Stimulated activated CD8-positive, alpha-beta memory T cell treated with anti-CD3 and anti-CD28 coated beads, Interleukin-7, amount 100 ng/mL, for 1 hour (primary cell): ENCODE results near the gene CD164L2.

Source experiments
- DNase-seq, 2 donors: peaks; one replicate each; pipeline ENCODE4 v3.0.0-alpha.2; 2020; ENCODE audit warnings: low read depth in 2 of 2

CD164L2 gene

GRCh38 chr1:27363766-27364695 is 19.1 kb downstream of the CD164L2 start:
- DNase-seq = no peak

DNA sequence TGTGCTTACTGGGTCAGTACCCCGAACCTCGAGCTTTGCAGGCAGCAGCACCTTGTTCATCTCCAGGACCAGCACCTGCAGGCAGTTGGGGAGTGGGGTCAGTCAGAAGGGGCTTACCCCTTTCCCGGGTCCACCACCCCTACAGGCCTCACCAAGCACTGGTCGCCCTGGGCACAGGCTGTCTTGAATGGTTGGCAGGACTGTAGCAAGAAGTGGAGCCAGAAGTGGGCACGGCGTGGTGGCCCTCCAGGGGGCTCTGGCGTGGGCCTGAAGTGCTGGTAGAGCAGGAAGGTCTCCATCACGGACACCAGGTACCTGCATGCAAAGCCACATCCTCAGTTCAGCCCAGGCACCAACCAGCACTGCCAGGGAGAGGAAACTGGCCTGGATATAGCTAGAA is 21.6 kb downstream of the CD164L2 start:
- DNase-seq = no peak

GRCh38 chr1:27361044-27361402 is 22.1 kb downstream of the CD164L2 start:
- no peak for DNase-seq

GRCh38 chr1:27360159-27361043 is 22.7 kb downstream of the CD164L2 start:
- no peak for DNase-seq

- no peak for DNase-seq
These were observed 23.3 kb downstream of the CD164L2 start for GRCh38 chr1:27359822-27360158.

DNA sequence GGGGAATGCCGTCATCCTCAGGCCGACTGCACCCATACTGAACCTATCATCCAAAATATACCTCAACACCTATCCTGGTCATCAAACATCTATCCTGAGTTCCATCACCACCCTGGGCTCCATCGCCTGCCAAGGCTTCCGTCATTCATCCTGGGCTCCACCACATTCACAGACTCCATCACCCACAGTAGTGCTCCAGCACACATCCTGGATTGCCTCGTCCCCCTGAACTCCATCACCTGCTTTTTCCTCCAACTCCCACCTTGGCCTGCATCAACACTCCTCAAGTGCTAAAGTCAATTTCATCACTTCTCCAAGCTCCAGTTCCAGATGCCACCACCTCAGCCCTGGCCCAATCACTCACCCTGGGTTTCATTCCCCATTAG is 24.2 kb downstream of the CD164L2 start:
- DNase-seq = no peak

- no peak for DNase-seq
These were observed 24.9 kb downstream of the CD164L2 start for GRCh38 chr1:27358038-27358927.

DNA sequence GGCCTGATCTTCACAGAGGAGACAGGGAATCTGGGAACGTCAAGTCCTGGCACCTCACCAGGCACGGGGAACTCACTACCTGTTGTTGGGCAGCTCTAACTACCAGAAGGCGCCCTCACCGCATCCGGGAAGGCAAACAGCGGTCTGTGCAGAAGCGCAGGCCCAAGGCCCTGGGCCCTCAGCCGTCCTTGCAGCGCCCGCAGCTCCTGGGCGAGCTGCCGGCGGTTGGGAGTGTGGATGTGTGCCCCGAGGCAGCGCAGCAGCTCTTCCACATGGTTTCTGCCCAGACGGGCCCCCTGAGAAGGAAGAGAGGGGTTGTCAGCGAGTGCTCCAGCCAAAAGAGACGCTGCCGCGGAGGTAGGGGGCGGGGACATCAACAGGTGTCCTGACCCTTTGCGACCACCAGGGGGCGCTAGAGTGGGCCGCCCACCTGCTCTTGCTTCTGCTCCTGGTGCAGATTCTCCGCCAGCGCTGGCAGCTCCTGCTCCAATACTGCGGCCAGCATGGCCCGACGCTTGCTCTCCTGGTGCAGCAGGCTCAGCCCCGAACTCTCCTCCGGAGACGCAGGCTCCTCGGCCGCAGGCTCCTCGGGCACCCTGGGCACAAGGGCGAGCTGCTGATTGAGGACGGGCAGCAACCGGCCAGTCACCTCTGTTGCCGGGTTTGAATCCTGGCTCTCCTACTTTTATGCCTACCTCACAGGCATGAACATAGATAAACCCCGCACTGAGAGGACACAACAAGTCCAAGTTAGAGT is 25.7 kb downstream of the CD164L2 start:
- peak; percentile 65 to 66 for DNase-seq

DNA sequence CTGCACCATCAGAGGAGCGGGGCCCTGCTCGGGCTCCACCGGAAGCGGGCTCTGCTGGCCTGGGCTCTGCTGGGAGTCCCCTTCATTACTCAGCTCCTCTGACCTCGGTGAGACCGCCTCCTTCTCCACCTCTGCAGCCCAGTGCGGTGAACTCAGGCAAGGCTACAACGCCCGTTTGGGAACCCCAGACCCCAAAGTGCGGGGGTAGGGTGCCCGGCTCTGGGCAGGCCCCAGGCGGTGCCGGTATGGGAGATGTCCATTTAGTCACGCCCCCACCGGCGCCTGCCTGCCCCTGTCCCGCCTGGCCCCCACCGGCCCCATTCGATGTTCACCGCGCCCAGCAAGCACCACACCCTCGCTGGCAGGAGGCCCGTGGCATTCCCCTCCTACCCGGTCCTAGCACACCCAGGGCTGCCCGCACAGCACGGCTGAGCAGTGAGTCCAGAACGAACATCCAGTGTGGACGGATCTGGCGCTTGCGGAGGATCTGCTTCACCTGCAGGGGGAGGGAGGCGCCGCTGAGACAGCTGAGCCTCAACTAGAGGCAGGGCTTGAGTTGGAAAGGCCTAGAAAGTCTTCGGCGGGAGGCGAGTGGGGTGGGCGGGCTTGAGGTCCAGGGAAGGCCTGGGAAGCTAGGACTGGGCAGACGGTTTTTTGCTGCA is 26.4 kb downstream of the CD164L2 start:
- DNase-seq = no peak

GRCh38 chr1:27356277-27356618 is 26.9 kb downstream of the CD164L2 start:
- DNase-seq = no peak

DNA sequence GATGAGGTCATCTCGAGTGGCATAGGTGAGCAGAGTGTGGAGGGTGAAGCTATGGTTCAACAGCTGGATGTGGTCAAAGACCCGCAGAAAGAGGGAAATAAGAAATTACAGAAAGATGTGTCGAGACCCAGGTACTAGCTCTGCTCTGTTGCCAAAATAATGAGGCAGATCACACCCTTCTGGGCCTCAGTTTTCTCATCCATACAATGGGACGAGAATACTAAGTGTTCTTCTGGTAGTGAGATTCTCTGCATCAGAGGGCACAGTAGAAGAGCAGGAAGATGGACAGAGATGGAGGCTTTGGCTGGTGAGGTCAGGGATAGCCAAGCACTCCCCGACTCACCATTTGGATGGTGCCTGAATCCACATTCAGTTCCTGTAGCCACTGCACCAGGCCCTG is 27.4 kb downstream of the CD164L2 start:
- DNase-seq = no peak

GRCh38 chr1:27353629-27354028 is 29.5 kb downstream of the CD164L2 start:
- no peak for DNase-seq

- DNase-seq = no peak
These were observed 30.0 kb downstream of the CD164L2 start for GRCh38 chr1:27353166-27353565.

DNA sequence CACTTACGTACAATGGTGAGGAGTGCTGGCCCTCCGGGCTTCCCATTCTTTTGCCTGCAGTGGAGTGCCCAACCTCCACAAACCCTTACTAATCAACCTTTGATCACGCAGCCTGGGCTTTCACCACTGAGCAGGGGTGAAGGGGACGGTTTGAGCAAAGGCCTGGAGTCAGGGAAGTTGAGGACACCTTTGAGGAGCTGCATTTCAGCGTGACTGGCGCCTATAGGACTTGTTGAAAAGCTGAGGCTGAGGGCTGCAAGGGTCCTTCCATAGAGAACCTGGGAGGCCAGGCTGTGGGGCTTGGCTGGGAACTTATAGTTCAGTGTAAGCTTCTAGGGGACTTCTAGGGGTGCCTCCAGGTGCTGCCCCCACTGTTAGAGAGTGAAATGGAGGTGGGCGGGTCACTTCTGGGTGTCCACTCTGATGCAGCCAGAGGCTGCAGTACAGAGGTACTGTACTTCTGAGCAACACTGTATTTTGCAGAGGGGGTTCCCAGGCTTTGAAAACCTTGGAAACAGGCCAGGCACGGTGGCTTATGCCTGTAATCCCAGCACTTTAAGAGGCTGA is 31.5 kb downstream of the CD164L2 start:
- no peak for DNase-seq

DNA sequence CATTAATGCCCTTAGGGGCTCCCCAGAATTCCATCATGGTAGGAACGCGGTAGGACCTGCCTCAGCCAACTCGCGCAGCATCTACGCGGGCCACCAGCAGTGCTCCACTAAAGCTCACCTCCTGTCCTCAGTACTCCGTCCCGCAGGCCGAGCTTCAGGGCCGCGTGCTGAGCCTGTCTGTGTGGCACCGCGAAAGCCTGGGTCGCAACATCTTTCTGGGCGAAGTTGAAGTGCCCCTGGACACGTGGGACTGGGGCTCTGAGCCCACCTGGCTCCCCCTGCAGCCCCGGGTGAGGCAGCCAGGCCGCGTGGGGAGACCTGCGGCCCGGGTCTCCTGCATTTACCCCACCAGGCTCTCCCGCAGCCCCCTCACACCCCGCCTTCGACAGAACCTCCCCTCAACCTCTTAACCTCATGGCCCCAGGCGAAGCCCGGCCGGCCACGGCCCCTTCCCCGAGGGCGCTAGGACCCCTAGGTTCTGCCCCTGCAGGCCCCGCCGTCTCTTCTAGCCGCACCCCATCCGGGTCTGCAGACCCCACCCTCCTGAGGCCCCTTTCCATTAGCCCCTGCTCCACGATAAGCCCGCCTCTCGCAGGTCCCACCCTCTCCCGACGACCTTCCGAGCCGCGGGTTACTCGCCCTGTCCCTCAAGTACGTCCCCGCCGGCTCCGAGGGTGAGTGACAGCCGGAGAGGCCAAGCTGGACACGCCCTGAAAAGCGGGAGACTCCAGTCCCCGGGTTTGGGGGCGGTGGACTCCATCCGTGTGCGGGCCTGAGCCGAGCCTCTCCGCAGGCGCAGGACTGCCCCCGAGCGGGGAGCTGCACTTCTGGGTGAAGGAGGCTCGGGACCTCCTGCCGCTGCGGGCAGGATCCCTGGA is 32.2 kb downstream of the CD164L2 start:
- no peak for DNase-seq

DNA sequence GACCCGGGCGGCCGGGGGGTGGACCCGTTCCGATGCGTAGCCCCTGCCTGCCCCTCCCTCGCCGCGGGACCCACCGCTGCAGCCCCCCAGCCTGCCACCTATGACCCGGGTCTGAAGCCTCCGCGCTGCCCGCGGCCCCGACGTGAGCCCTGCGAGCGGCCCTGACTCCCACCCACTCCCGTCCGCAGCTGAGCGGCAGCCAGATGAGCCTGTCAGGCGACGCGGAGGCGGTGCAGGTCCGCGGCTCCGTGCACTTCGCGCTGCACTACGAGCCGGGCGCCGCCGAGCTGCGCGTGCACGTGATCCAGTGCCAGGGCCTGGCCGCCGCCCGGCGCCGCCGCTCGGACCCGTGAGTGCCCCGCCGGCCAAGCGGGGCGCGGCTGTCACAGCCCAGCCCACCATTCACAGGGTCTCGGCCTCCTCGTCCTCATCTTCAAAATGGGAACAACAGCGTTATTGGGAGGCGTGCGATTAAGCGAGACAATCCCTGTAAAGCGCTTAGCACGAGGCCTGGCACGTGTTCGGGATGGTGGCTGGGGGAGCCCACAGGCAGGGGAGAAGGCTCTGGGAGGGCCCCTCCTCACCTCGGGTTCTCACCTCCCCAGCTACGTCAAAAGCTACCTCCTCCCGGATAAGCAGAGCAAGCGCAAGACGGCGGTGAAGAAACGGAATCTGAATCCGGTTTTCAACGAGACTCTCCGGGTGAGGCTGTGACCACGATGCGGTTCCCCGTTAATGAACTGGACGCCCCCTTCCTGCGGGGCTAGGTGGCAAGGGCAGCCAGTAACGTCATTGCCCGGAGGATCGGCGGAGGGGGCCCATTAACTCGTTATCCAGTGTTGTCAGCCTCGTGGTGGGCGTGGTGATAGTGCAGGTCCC is 33.1 kb downstream of the CD164L2 start:
- DNase-seq = no peak

DNA sequence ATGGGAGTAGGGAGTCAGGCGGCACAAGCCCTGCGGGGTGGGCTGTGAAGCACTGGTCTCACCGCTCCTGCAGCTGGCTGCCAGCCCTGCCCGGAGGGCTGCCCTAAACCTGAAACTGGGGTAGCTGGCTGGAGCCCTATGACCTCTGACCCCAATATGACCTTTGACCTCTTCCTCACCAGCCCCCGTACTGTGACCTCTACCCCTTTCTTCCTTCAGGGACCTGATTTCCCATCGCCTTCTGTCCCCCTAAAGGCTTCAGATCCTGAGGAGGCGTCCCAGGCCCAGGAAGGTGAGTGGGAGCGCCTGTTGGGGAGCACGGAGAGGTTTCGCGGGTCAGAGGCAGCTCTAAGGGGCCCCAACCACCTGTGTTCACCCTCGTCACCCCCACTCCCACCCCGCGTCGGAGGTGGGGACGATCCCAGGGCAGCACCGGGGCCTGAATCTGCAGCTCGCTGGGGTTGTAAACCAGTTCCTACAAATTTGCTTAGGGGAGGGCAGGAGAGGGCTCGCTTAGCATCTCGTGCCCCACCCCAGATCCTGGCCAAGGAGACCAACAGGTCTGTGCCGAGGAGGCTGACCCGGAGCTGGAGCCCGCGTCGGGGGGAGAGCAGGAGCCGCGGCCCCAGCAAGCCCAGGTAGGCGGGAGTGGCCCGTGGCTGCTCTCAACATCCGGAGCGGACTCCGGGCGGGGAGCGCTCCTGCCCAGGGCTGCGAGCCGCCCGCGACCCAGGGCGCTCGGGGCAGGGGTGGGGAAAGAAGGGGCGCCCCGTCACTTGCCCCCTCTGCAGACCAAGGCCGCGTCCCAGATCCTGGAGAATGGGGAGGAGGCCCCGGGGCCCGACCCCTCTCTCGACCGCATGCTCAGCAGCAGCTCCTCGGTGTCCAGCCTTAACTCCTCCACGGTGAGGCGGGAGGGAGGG is 34.0 kb downstream of the CD164L2 start:
- DNase-seq = no peak
